IPS-NIHi7 (cell line): ENCODE results near the gene ADGRG4.

Source experiments
- DNase-seq: peaks from one replicate; pipeline ENCODE4 v3.0.0; 2012; ENCODE audit warnings: mixed read lengths; ENCODE audit errors: extremely low spot score

ADGRG4 gene

DNA sequence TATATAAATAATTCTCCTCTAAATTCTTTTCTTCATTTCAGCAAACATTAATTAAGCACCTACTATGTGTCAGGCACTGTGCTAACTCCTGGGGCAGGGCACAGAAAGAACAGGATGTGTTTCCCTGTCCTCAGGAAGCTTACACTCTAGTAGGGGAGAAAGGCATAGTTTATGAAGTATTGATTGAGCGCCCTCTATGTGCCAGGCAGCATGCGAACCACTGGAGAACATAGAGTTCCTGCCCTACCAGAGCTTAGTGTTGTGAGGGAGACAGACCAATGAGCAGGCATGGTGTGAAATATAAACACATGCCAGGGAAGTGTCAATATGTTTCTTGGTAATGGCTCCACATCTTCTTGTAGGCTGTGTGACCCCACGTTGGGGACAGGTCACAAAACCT is 3.7 kb downstream of the ADGRG4 start:
- DNase-seq, result peak; percentile 31

DNA sequence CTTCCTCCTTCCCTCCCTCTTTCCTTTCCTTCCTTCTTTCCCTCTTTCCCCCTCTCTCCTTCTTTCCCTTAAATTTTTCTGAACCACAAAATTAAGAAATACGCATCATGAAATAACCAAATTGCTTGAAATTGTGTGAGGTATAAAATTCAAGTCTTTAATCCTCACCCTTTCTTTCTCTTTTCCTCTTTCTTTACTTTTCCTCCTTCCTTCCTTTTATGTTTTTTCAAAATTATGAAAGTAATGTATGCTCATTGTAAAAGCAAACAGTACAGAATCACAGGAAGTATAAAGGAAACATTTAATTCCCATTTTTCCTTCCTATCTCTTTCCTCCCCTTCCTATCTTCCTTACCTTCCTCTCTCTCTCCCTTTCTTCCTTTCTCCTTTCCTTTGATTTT is 5.4 kb downstream of the ADGRG4 start:
- no peak for DNase-seq

DNA sequence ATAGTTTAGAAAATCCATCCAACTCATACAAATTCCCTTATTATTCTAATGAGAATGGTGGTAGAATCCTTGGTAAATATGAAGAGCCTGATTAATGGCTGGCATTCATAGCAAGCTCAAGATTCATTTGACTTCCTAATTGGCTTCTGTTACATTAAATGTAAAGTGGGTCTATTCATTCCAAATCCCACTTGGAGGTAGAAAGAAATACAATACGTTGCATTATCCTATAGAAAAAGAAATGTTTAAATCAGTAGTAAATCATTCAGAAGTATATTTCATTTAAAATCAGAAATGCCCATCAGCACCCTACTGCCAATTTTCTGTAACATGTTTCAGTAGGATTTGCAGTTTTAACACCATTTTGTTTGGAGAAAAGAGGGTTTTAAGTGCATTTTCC is 6.7 kb downstream of the ADGRG4 start:
- DNase-seq, result no peak

DNA sequence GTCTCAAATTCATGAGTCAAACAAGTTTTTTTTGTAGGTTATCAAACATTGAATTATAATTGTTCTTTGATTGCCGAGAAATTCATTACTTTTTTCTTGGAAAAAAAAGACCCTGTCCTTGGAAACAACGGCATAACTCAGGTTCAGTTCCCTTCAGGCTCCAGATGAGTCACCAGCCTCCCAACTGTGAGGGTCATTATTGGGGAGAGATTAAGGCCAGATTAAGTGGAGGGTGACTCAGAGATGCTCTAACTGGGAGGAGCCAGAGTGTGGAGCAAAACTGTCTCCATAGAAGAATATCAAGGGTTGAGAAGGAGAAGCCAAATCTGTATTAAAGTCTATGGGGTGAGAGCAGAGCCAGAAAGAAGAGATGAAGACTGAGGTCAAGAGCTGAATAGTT is 9.6 kb downstream of the ADGRG4 start:
- peak; percentile 65 for DNase-seq

DNA sequence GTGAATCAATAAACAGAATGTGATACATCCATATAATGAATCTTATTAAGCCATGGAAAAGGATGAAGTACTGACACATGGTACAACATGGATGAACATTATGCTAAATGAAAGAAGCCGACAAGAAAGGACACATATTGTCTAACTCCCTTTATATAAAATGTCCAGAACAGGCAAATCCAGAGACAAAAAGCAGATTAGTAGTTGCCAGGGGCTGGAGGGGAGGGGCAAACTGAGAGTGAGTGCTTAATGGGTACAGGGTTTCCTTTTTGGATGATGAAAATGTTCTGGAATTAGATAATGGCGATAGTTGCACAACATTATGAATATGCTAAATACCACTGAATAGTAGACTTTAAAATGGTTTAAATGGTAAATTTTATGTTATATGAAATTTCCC is 17.4 kb downstream of the ADGRG4 start:
- no peak for DNase-seq

DNA sequence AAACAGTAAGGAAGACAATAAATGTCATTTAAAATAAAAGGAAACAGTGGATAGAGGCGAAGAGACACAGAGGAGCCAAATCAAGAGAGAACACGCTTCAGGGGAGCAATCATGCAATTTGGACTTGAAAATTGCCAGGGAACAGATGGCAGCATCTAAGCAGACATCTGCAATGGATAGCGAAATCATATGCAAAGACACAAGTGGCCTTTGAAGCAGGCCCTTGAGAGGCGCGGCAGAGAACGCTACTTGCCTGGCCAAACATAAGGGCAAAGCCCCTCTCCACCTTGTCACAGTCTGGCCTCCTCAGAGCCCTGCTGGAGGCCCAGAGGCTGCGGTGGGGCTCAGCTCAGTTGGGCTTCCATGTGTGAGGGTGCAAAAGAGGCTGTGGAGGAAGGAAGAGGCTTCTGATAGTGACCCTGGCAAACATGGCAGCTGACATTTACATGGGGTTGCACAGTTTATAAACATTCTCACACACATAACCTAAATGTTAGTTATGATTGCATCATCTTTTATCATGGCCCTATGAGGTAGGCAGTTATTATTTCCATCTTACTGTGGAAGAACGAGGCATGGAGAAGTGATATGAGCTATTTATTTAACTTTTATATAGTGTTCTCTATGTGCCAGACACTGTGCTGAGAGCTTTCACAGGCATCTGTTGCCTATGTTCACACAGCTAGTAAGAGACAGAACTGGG is 18.3 kb downstream of the ADGRG4 start:
- no peak for DNase-seq

DNA sequence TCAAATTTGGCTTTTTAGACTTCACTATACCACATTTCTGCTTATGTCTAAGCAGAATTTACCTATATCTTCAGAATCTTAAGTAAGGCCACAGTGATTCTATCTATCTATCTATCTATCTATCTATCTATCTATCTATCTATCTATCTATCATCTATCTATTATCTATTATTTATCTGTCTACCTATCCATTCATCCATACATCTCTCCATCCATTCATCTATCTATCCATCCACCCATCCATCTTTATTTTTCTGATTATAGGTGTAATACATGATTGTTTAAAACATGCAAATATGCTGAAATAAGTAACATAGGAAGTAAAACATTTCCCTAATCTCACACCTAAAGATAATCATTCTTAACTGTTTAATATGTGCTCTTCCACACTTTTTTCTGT is 18.8 kb downstream of the ADGRG4 start:
- DNase-seq, result no peak

DNA sequence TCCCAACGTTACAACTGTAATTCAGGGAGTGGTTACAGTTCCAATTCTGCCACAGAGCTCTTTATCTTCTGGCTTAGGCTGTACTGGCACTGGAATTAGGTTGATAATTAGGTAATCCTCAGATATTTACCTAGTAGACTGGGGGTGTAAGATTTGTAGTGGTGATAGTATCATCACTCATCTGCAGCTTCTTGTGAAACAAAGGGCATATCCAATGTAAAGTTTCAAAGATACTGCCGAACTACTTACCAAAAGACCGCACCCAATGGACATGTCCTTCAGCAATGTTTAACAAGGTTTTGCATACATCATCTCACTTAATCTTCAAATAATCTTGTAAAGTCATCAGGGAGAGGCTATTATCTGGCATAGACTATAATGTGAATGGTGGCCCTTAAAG is 20.8 kb downstream of the ADGRG4 start:
- DNase-seq, result no peak

DNA sequence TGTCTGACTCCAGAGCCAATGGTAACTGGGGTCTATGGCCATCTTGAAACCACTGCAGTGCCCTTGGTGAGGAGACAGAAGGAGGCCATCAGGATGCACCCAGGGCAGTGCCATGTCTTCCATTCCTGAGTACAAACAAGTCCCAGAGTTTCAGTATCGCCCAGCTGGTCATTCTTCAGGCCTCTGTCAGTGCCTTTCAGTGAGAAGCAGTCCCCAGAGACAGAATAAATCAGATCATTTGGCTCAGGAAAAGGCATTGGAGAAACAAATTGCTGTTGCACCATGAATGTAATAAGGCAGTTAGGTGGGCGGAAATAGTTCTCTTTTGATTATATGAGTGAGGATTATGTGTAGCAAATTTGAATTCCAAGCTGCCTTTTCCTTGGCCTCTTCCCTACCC is 21.3 kb downstream of the ADGRG4 start:
- no peak for DNase-seq

DNA sequence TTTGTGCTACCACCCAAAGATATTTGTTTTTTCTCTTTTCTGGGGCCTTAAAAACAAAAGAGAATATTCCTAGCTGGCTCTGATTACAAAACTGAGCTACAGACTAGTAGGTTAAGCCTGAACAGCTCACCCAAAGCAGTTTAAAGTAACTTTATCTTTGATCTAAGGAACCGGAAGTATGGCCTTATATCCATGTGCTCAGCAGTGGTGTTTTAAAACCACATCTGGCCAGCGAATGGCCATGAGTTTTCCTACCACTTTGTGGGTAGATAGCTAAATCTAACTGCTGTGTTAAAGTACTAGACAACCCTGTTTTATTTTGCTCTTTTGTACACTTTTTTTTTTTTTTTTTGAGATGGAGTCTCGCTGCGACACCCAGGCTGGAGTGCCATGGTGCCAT is 24.6 kb downstream of the ADGRG4 start:
- DNase-seq, result no peak

DNA sequence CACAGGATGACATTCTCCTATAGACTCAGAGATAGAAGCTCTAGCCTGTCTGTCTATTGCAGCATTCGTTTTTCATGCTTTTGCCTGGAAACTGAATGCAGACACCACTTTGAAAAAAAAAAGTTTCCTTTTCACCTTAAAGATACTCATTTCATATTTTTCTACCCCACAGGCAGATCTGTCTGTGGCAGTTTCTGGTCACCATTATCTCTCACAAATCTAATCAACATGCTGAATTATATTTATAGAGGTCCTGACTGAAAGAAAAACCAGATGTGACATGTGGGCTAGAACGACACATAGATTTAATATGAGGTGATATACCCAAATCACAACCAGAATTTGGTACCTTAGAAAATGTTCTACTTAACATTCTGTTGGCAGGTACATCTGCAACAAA is 28.2 kb downstream of the ADGRG4 start:
- DNase-seq, result no peak

DNA sequence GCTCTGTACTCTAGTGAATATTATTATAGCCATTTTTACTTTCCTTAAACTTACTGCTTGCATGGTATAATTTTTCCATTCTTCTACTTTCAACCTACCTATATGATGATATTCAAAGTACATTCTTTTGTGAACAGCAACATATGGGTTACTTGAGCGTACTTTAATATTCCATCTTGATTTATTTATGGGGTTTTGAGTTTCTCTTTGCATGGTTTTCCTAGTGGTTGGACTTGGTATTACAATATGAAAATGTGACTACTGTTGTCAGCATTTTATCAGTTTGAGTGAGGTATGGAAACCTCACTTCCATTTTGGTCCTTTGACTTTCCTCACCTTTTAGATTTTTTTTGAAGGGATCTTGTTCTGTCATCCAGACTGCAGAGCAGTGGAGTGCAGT is 35.9 kb downstream of the ADGRG4 start:
- no peak for DNase-seq

DNA sequence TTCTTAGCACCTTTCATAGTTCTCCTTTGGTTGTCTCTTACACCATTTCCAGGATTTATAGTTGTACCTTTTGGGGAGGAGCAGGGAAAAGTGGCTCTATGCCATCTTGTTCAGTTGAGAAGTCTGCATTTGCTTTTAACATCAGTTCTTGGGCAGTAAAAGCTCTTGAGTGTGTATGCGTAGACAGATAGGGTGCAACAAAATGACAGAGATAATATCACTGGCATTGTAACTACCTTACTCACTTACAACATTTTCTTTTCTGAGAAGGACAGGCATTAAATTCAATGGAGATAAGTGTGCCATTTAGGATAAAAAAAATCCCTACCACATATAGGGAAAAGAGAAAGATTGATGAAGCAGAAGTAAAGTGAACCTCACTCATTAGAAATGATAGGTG is 38.9 kb downstream of the ADGRG4 start:
- DNase-seq, result no peak

DNA sequence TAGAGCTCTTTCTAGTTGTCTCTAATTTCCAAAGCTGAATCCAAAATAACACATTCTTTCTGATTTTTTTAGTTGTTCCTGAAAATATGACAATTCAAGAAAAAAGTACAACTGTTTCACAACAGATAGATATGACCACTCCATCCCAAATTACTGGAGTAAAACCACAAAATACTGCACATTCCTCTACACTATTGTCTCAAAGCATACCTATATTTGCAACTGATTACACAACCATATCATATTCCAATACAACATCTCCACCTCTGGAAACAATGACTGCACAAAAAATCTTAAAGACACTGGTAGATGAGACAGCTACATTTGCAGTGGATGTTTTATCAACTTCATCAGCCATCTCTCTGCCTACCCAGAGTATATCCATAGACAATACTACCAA is 43.6 kb downstream of the ADGRG4 start:
- no peak for DNase-seq

DNA sequence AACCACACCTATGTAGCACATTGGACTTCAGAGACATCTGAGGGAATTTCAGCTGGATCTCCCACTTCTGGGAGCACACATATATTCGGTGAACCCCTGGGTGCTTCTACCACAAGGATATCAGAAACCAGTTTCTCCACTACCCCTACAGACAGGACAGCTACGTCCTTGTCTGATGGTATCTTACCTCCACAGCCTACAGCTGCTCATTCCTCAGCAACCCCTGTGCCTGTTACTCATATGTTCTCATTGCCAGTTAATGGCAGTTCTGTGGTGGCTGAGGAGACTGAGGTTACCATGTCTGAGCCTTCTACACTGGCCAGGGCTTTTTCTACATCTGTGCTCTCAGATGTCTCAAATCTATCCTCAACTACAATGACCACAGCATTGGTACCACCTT is 45.7 kb downstream of the ADGRG4 start:
- no peak for DNase-seq

DNA sequence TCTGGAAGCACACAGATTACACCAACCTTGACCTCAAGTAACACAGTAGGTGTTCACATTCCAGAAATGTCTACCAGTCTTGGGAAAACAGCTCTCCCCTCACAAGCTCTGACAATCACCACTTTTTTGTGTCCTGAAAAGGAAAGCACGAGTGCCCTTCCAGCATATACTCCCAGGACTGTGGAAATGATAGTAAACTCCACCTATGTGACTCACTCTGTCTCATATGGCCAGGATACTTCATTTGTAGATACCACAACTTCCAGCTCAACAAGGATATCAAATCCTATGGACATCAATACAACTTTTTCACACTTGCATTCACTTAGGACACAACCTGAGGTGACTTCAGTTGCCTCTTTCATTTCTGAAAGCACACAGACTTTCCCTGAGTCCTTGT is 46.9 kb downstream of the ADGRG4 start:
- no peak for DNase-seq

DNA sequence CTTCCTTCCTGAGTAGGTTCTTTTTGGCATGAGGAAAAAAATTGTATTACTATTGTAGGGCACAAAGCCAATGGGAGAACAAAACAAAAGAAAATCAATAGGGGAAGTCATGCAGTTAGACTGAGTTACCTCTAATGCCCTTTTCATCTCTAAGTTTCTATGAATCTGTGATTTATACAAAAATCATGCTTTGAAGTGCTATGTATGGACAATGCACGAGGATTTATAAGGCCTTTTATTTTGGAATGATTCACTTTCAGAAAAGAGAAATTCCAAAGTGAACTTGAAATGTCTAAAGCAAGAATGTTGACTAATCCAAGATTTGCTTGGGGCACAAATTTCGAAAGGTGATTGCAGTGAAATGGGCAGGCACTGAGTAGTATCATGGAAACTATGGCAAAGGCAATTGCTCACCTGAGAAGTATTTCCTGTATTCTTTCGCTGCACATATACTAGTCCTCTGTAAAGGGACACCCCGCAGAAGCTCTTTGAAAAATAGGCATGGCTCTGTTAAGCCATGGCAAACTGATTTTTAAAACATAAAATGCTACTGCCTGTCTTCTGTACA is 52.8 kb downstream of the ADGRG4 start:
- DNase-seq, result no peak

DNA sequence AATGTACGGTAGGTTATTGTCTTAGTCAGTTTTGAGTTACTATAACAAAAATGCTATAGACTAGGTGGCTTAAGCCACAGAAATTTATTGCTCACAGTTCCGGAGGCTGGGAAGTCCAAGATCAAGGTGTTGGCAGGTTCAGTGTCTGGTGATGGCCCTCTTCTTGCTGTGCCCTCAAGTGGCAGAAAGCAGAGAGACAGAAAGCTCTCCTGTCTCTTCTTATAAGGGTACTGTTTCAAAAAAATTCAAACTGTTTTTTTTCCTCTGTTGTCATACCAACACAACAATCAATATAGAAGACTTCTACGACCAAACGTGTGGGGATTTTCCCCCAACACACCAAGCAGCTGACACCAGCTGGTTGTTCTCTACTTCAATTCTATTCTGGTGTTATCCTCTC is 53.4 kb downstream of the ADGRG4 start:
- no peak for DNase-seq

DNA sequence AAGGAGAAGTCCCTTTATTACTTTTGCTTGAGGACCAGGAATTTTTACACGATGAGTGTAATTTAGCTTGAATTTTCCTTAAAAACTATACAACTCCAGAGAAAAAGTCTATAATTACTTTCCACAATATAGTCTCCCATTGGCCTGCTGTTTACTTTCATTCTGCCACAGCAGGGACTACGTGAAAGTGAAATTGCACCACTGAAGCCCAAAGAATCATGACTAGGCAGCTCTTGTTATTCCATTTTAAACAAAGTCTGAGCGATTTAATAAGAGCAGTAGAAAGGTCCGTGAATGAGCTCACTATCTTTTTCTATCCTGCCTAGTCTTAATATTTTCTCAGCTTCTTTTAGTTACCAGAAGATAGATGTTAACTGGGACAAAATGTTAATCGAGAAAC is 68.6 kb downstream of the ADGRG4 start:
- no peak for DNase-seq

DNA sequence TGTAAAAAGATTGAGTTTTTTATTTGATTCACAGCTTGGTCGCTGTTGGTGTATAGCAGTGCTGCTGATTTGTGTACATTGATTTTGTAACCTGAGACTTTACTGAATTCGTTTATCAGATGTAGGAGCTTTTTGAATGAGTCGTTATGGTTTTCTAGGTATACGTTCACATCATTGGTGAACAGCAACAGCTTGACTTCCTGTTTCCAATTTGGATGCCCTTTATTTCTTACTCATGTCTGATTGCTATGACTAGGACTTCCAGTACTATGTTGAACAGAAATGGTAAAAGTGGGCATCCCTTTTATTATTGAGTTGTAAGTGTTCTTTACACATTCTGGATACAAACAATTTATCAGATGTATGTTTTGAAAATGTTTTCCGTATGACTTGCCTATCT is 76.0 kb downstream of the ADGRG4 start:
- no peak for DNase-seq

DNA sequence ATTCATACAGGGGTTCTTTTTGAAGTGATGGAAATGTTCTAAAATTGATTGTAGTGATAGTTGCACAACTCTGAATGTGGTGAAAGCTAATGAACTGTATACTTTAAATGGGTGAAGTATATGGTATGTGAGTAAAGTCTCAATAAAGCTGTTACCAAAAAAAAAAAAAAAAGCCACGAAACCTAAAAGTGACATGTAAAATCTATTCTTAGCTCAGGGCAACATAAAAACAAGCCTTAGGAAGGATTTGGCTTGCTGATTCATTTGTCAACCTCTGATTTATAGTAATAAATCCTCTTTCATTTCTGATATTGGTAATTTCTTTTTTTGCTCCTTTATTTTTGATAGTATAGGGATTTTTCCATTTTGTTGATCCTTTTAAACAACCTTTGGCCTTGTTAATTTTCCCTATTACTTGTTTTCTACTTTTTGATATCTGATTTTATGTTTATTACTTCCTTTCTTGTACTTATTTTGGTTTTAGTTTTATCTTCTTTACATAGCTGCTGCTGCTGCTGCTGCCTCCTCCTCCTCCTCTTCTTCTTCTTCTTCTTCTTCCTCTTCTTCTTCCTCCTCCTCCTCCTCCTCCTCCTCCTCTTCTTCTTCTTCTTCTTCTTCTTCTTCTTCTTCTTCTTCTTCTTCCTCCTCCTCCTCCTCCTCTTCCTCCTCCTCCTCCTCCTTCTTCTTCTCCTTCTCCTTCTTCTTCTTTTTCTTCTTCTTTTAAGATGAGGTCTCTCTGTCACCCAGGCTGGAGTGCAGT is 79.4 kb downstream of the ADGRG4 start:
- no peak for DNase-seq

DNA sequence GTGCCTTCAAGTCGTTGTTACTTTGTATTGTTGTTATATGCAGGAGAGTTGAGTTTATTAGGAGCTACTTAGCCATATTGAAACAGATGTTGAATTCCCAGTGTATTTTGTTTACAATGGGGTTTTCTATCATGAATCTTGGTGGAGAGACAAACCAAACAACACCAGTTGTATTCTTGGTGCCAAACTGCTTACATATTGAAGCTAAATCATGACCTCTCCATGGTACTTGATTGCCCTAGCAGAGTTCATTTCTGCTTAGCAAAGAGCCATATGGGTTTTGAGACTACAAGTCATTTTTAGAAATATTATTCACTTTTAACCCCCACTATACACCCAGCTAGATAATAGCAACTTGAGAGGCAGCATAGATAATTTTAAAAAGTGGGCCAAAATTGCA is 85.4 kb downstream of the ADGRG4 start:
- no peak for DNase-seq

DNA sequence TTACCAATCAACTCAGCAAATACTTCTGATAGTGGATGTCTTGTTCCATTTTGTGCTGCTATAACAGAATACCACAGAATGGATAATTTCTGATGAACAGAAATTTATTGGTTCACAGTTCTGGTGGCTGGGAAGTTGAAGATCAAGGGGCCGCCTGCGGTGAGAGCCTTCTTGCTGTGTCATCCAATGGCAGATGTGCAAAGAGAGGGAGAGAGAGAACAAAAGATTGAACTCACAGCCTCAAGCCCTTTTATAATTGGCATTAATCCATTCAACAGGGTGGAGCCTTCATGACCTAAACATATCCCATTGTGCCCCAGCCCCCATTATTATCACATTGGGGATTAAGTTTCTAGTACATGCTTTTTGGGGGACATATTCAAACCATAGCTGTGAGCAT is 86.1 kb downstream of the ADGRG4 start:
- no peak for DNase-seq
